Liver (tissue), 9 donors: ENCODE measurements around the gene OMP. TPM values are rescaled to one million over a fixed set of nuclear protein-coding genes. Genes with fewer than 3 reads are reported as not detected.

Experiments used
- DNase-seq: peaks from one replicate; pipeline ENCODE4 v3.0.0-alpha.2; 2017; ENCODE audit warnings: low spot score
- H3K27ac ChIP-seq, 2 donors: one replicate each; pipeline ENCODE4 v1.7.0; 2013; ENCODE audit warnings: inconsistent platforms in 2 of 2, low read length in 2 of 2, control low read depth in 1 of 2, low read depth in 1 of 2, mild to moderate bottlenecking in 1 of 2
- H3K27me3 ChIP-seq, 4 donors: one replicate each; pipeline versions ENCODE4 v1.6.1 to v1.7.0; 2013; ENCODE audit warnings: low read length in 3 of 4, inconsistent platforms in 1 of 4, mild to moderate bottlenecking in 1 of 4, moderate library complexity in 1 of 4; ENCODE audit not compliant: control insufficient read depth in 4 of 4, insufficient read depth in 4 of 4
- H3K36me3 ChIP-seq, 4 donors: one replicate each; pipeline versions ENCODE4 v1.6.1 to v1.7.0; 2013; ENCODE audit warnings: low read length in 3 of 4, mild to moderate bottlenecking in 3 of 4, low read depth in 1 of 4, moderate library complexity in 1 of 4; ENCODE audit not compliant: control insufficient read depth in 4 of 4, insufficient read depth in 3 of 4
- H3K4me1 ChIP-seq, 4 donors: one replicate each; pipeline versions ENCODE4 v1.6.1 to v1.7.0; 2013; ENCODE audit warnings: low read length in 3 of 4, mild to moderate bottlenecking in 3 of 4, moderate library complexity in 1 of 4; ENCODE audit not compliant: control insufficient read depth in 4 of 4, insufficient read depth in 4 of 4
- H3K4me3 ChIP-seq, 3 donors: one replicate each; pipeline versions ENCODE4 v1.6.1 to v1.7.0; 2013; ENCODE audit warnings: low read length in 3 of 3, control low read depth in 1 of 3, low read depth in 1 of 3, mild to moderate bottlenecking in 1 of 3
- H3K9ac ChIP-seq, 2 donors: one replicate each; pipeline ENCODE4 v1.7.0; 2013; ENCODE audit warnings: low read length in 2 of 2, mild to moderate bottlenecking in 2 of 2, moderate library complexity in 2 of 2, control low read depth in 1 of 2, low read depth in 1 of 2
- H3K9me3 ChIP-seq, 4 donors: one replicate each; pipeline versions ENCODE4 v1.6.1 to v1.7.0; 2013; ENCODE audit warnings: low read length in 3 of 4; ENCODE audit not compliant: control insufficient read depth in 4 of 4
- EGR1 ChIP-seq, 2 donors: IDR thresholded peaks; 2 replicates each; pipeline ENCODE4 v1.6.1; 2016 to 2018; ENCODE audit warnings: antibody characterized with exemption in 2 of 2, low read depth in 2 of 2
- FOXA2 ChIP-seq: IDR thresholded peaks from 2 replicates; pipeline ENCODE4 v1.6.1; 2016; ENCODE audit warnings: antibody characterized with exemption
- GABPA ChIP-seq, 2 donors: IDR thresholded peaks in 1 of 2; conservative IDR thresholded peaks in 1 of 2; 2 replicates each; pipeline ENCODE4 v1.6.1; 2016; ENCODE audit warnings: antibody characterized with exemption in 2 of 2, mild to moderate bottlenecking in 1 of 2, moderate library complexity in 1 of 2
- HNF4A ChIP-seq, 2 donors: conservative IDR thresholded peaks; 2 replicates each; pipeline ENCODE4 v1.6.1; 2016; ENCODE audit warnings: antibody characterized with exemption in 2 of 2, mild to moderate bottlenecking in 2 of 2
- HNF4G ChIP-seq: IDR thresholded peaks from 2 replicates; pipeline ENCODE4 v1.6.1; 2016; ENCODE audit warnings: antibody characterized with exemption
- TAF1 ChIP-seq: conservative IDR thresholded peaks from 2 replicates; pipeline ENCODE4 v1.6.1; 2016; ENCODE audit warnings: antibody characterized with exemption, mild to moderate bottlenecking
- YY1 ChIP-seq: IDR thresholded peaks from 2 replicates; pipeline ENCODE4 v1.6.1; 2016; ENCODE audit warnings: antibody characterized with exemption, mild to moderate bottlenecking
- WGBS: extraction: QIAGEN DNeasy Blood & Tissue Kit; methylation state at CpG from one replicate; pipeline ENCODE4 v1.1.7; 2013; 5-methylcytosine and 5-hydroxymethylcytosine counted together
- polyA plus RNA-seq, 2 donors: library from polyadenylated mRNA; stranded (reverse) in 1 of 2; unstranded in 1 of 2; fragments of 200-250 nt in 1 of 2; fragments of >200 nt in 1 of 2; fragmentation: Nextera tagmentation in 1 of 2; extraction: Ambion mirVana in 1 of 2; gene quantifications; one replicate each; pipeline versions ENCODE4 v1.2.1 to v1.2.3, GENCODE V29; 2013 to 2015
- total RNA-seq, 2 donors: library from RNA; depleted of rRNA; stranded (reverse); fragments of >200 nt; gene quantifications; one replicate each; pipeline ENCODE4 v1.2.3, GENCODE V29; 2014
- TF ChIP-seq, protein P1 (sequence below): IDR thresholded peaks from 2 replicates; pipeline ENCODE4 v1.6.1; 2016; ENCODE audit warnings: antibody characterized with exemption
- TF ChIP-seq, protein P2 (sequence below): IDR thresholded peaks from 2 replicates; pipeline ENCODE4 v1.6.1; 2016; ENCODE audit warnings: antibody characterized with exemption, mild to moderate bottlenecking
- TF ChIP-seq, protein P3 (sequence below): IDR thresholded peaks from 2 replicates; pipeline ENCODE4 v1.6.1; 2016; ENCODE audit warnings: antibody characterized with exemption
- TF ChIP-seq, protein P4 (sequence below): IDR thresholded peaks from 2 replicates; pipeline ENCODE4 v1.6.1; 2016; ENCODE audit warnings: antibody characterized with exemption
- donor health status: healthy.
- donor health status: healthy.
- donor health status: healthy.
- donor health status: healthy.
- donor health status: healthy.

Gene OMP
- total and polyA plus RNA-seq, 4 donors, result 0.24 to 0.75 (median 0.65) TPM; not detected in 1

DNA sequence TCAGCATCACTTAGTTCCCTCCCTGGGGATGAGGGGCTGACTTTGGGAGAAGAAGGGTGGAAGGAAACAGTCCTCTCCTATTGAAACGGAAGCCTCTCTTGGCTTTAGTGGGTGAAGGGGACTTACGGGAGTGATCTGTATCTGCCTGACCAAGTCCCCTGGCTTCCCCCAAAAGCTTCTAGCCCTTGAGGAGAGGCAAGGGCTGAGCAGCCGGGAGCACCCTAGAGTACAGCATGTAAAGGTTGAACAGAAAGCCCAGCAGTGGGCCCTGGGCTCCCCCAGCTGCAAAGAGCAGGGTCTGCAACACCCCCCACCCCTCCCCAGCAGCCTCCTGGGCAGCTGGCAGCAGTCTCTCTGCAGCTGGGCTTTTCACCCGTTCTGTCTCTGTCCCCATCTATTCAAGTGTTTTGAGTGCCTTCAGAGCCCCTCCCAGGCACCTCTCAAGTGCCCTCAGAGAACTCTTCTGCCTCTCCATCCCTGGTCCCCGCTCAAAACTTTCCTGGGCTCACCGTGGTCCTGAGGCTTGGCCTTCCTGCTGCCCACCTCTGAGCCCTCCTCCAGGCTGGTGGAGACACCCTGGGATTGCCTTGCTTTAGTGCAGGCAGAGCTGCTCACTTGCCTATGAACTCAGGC lies 33.2 kb upstream of the OMP start:
- Histone ChIP-seq H3K4me3 (no peak overlapping the region), H3K9ac (no peak overlapping the region), H3K9me3 (no peaks in the 10 kb centered on the region), H3K36me3 (no peaks in the 10 kb centered on the region), H3K4me1 (peaks cover 9 to 84% (median 61%) of the 10 kb centered on the region in 4 donors), H3K27me3 (no peaks in the 10 kb centered on the region), H3K27ac (no peak overlapping the region)
- DNase-seq, result no peak
- TF ChIP-seq EGR1 (IDR thresholded peaks at IDR 0.05; ENCODE audit: low read depth in 2 of 2), result no peak
- TF ChIP-seq, protein P1, sequence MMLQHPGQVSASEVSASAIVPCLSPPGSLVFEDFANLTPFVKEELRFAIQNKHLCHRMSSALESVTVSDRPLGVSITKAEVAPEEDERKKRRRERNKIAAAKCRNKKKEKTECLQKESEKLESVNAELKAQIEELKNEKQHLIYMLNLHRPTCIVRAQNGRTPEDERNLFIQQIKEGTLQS, result no peak
- TF ChIP-seq FOXA2, result no peak
- no peak for TF ChIP-seq HNF4G
- no peak for TF ChIP-seq HNF4A (conservative IDR thresholded peaks at IDR 0.05)
- 81% methylated on average over 6 of the region's 6 CpGs for WGBS

DNA sequence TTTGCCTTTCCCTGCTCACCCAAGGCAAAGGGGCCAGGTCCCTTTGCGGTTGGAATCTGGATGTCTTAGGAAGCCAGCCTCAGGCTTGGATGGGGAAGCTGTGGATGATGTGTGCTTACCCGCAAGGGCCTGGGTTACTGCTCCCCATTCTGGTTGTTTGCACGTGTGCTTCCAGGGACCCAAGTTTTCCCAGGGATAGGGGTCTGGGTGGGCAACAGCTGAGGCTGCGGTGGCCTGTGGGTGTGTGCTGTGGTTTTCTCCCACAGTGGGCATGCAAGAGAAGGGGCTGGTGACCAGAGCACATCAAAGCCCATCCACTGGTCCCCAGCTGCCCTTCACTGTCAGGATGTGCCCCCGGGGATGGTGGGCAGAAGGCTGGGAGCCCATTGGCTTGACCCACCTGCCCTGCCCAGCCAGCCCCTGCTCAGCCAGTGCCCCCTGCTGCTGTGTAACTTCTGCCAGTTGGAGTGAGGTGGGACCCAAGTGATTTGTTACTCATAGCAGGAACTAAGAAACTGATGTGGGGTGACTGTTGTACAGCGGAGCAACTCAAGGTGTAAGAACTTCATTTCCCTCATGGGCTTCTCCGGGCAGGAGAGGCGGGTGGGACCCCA lies 32.6 kb upstream of the OMP start:
- Histone ChIP-seq H3K36me3 (no peaks in the 10 kb centered on the region), H3K27me3 (no peaks in the 10 kb centered on the region), H3K4me3 (no peak overlapping the region), H3K9me3 (no peaks in the 10 kb centered on the region), H3K9ac (no peak overlapping the region), H3K4me1 (peaks cover 9 to 78% (median 55%) of the 10 kb centered on the region in 4 donors), H3K27ac (no peak overlapping the region)
- DNase-seq, result no peak
- TF ChIP-seq, protein P2, sequence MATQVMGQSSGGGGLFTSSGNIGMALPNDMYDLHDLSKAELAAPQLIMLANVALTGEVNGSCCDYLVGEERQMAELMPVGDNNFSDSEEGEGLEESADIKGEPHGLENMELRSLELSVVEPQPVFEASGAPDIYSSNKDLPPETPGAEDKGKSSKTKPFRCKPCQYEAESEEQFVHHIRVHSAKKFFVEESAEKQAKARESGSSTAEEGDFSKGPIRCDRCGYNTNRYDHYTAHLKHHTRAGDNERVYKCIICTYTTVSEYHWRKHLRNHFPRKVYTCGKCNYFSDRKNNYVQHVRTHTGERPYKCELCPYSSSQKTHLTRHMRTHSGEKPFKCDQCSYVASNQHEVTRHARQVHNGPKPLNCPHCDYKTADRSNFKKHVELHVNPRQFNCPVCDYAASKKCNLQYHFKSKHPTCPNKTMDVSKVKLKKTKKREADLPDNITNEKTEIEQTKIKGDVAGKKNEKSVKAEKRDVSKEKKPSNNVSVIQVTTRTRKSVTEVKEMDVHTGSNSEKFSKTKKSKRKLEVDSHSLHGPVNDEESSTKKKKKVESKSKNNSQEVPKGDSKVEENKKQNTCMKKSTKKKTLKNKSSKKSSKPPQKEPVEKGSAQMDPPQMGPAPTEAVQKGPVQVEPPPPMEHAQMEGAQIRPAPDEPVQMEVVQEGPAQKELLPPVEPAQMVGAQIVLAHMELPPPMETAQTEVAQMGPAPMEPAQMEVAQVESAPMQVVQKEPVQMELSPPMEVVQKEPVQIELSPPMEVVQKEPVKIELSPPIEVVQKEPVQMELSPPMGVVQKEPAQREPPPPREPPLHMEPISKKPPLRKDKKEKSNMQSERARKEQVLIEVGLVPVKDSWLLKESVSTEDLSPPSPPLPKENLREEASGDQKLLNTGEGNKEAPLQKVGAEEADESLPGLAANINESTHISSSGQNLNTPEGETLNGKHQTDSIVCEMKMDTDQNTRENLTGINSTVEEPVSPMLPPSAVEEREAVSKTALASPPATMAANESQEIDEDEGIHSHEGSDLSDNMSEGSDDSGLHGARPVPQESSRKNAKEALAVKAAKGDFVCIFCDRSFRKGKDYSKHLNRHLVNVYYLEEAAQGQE, result no peak
- TF ChIP-seq GABPA (IDR thresholded peaks at IDR 0.05 in 1 of 2, conservative IDR thresholded peaks at IDR 0.05 in 1 of 2), result no peak
- WGBS, result 94% methylated on average over 8 of the region's 8 CpGs

DNA sequence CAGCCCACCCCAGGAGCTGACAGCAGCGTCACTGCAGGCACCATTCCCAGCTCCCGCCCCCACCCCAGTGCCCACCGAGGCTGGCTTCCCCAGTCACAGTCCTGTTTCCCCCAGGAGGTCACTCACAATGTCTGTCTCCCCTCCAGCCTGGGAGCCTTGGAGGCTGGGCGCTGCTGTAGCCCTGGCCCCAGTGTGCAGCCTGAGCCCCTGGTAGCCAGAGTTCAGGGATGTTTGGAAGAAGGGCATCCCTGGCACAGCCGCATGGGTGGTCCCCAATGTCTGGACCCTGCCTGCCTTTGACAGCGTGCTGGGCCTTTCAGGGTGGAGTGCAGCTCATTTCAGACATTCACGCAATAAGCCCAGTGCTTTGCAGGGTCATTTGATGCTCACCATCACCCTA lies 31.6 kb upstream of the OMP start:
- TF ChIP-seq FOXA2, result no peak
- TF ChIP-seq YY1, result no peak
- TF ChIP-seq, protein P3, sequence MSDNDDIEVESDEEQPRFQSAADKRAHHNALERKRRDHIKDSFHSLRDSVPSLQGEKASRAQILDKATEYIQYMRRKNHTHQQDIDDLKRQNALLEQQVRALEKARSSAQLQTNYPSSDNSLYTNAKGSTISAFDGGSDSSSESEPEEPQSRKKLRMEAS, result no peak
- TF ChIP-seq HNF4A (conservative IDR thresholded peaks at IDR 0.05), result no peak
- TF ChIP-seq, protein P2, result no peak
- no peak for TF ChIP-seq GABPA (IDR thresholded peaks at IDR 0.05 in 1 of 2, conservative IDR thresholded peaks at IDR 0.05 in 1 of 2)
- TF ChIP-seq, protein P4, sequence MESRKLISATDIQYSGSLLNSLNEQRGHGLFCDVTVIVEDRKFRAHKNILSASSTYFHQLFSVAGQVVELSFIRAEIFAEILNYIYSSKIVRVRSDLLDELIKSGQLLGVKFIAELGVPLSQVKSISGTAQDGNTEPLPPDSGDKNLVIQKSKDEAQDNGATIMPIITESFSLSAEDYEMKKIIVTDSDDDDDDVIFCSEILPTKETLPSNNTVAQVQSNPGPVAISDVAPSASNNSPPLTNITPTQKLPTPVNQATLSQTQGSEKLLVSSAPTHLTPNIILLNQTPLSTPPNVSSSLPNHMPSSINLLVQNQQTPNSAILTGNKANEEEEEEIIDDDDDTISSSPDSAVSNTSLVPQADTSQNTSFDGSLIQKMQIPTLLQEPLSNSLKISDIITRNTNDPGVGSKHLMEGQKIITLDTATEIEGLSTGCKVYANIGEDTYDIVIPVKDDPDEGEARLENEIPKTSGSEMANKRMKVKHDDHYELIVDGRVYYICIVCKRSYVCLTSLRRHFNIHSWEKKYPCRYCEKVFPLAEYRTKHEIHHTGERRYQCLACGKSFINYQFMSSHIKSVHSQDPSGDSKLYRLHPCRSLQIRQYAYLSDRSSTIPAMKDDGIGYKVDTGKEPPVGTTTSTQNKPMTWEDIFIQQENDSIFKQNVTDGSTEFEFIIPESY, result no peak
- no peak for TF ChIP-seq EGR1 (IDR thresholded peaks at IDR 0.05; ENCODE audit: low read depth in 2 of 2)
- TF ChIP-seq TAF1, result no peak
- H3K27me3 ChIP-seq, result no peaks in the 10 kb centered on the region
- H3K36me3 ChIP-seq, result no peaks in the 10 kb centered on the region
- no peak overlapping the region for H3K9ac ChIP-seq
- H3K4me3 ChIP-seq, result no peak overlapping the region
- H3K27ac ChIP-seq, result no peak overlapping the region
- H3K9me3 ChIP-seq, result no peaks in the 10 kb centered on the region
- no peak for DNase-seq
- WGBS, result 82% methylated on average over 7 of the region's 7 CpGs
- peaks cover 7 to 73% (median 46%) of the 10 kb centered on the region in 4 donors for H3K4me1 ChIP-seq
